HG02852 (cell line): ENCODE results near the gene COLEC11.

Experiments used
- ATAC-seq: cut with Tn5 transposase; IDR thresholded peaks from one replicate; pipeline ENCODE4 v1.9.1; 2021; ENCODE audit warnings: mild to moderate bottlenecking, moderate library complexity; ENCODE audit not compliant: unreplicated experiment

The COLEC11 gene

GRCh38 chr2:3637311-3637675 is 42.4 kb downstream of the COLEC11 start:
- ATAC-seq = no peak

GRCh38 chr2:3637692-3638455 is 43.0 kb downstream of the COLEC11 start:
- ATAC-seq = no peak

GRCh38 chr2:3638456-3638810 is 43.5 kb downstream of the COLEC11 start:
- ATAC-seq = no peak

GRCh38 chr2:3639015-3639630 is 44.2 kb downstream of the COLEC11 start:
- no peak for ATAC-seq

GRCh38 chr2:3639653-3640052 is 44.7 kb downstream of the COLEC11 start:
- ATAC-seq = no peak

GRCh38 chr2:3641181-3641580 is 46.3 kb downstream of the COLEC11 start:
- ATAC-seq = no peak

GRCh38 chr2:3641841-3642421 is 47.0 kb downstream of the COLEC11 start:
- no peak for ATAC-seq

- ATAC-seq = no peak
Observed at GRCh38 chr2:3642521-3643215, 47.8 kb downstream of the COLEC11 start.

GRCh38 chr2:3643371-3644245 is 48.7 kb downstream of the COLEC11 start:
- no peak for ATAC-seq

GRCh38 chr2:3644246-3644525 is 49.3 kb downstream of the COLEC11 start:
- no peak for ATAC-seq

GRCh38 chr2:3644891-3645605 is 50.1 kb downstream of the COLEC11 start:
- no peak for ATAC-seq

GRCh38 chr2:3645745-3646389 is 51.0 kb downstream of the COLEC11 start:
- ATAC-seq = no peak

GRCh38 chr2:3646446-3646845 is 51.5 kb downstream of the COLEC11 start:
- ATAC-seq = no peak

- ATAC-seq = no peak
Observed at GRCh38 chr2:3647246-3647645, 52.3 kb downstream of the COLEC11 start.

GRCh38 chr2:3647831-3648651 is 53.1 kb downstream of the COLEC11 start:
- ATAC-seq = no peak

- ATAC-seq = no peak
Observed at GRCh38 chr2:3648652-3649177, 53.8 kb downstream of the COLEC11 start.

GRCh38 chr2:3649581-3649980 is 54.7 kb downstream of the COLEC11 start:
- ATAC-seq = no peak

- no peak for ATAC-seq
Observed at GRCh38 chr2:3650140-3650920, 55.4 kb downstream of the COLEC11 start.
